Testis (tissue), 2 donors: Measurements from ENCODE around the gene CTDP1.

Source experiments
- CTCF ChIP-seq, 3 experiments: fragments of 450-650 bp in 2 of 3; fragments of 200-600 bp in 1 of 3; sonication (generic) in 1 of 3; IDR thresholded peaks; one replicate each; pipeline ENCODE4 v1.5.1; 2016 to 2019; ENCODE audit warnings: antibody characterized with exemption in 3 of 3, mild to moderate bottlenecking in 2 of 3, moderate library complexity in 1 of 3
- POLR2A ChIP-seq: fragments of 450-650 bp; IDR thresholded peaks from one replicate; pipeline ENCODE4 v1.6.1; 2017; ENCODE audit warnings: antibody characterized with exemption, mild to moderate bottlenecking, moderate library complexity

- no peak for TF ChIP-seq CTCF (IDR thresholded peaks at IDR 0.05)
- TF ChIP-seq POLR2A, result no peak
Observed at GRCh38 chr18:79755496-79756142, 76.0 kb downstream of the CTDP1 start.
